Activated naive CD4-positive, alpha-beta T cell treated with anti-CD3 and anti-CD28 coated beads, Interleukin-2, amount 10 ng/mL, durations not matched to agents 7 days and 5 days (primary cell): ENCODE data around the gene WDR59.
"Not testable (repeated sequence)": the region's sequence is repeated elsewhere in the genome, so short reads cannot be mapped to it uniquely, and the experiment has no call there.

Experiments
- CTCF ChIA-PET: fragments of 350-600 bp; sonication (Branson Sonifier 250); formaldehyde crosslinking; loops from one replicate; lab custom pipeline; 2021; ENCODE audit warnings: antibody characterized with exemption; lab: Charles Lee
- DNase-seq: peaks from one replicate; pipeline ENCODE4 v3.0.0-alpha.2; 2020
- H3K27ac Mint-ChIP-seq: one replicate; pipeline ENCODE4 v1.8.0; 2021; ENCODE audit warnings: mild to moderate bottlenecking, moderate library complexity, mixed read lengths
- H3K27me3 Mint-ChIP-seq: one replicate; pipeline ENCODE4 v1.8.0; 2021; ENCODE audit warnings: mild to moderate bottlenecking, mixed read lengths
- H3K36me3 Mint-ChIP-seq: one replicate; pipeline ENCODE4 v1.8.0; 2021; ENCODE audit warnings: mixed read lengths
- H3K4me1 Mint-ChIP-seq: one replicate; pipeline ENCODE4 v1.8.0; 2021; ENCODE audit warnings: mixed read lengths
- H3K4me3 Mint-ChIP-seq: one replicate; pipeline ENCODE4 v1.8.0; 2021; ENCODE audit warnings: mild to moderate bottlenecking, moderate library complexity, mixed read lengths
- H3K9me3 Mint-ChIP-seq: one replicate; pipeline ENCODE4 v1.8.0; 2021; ENCODE audit warnings: mixed read lengths

WDR59 gene, protein sequence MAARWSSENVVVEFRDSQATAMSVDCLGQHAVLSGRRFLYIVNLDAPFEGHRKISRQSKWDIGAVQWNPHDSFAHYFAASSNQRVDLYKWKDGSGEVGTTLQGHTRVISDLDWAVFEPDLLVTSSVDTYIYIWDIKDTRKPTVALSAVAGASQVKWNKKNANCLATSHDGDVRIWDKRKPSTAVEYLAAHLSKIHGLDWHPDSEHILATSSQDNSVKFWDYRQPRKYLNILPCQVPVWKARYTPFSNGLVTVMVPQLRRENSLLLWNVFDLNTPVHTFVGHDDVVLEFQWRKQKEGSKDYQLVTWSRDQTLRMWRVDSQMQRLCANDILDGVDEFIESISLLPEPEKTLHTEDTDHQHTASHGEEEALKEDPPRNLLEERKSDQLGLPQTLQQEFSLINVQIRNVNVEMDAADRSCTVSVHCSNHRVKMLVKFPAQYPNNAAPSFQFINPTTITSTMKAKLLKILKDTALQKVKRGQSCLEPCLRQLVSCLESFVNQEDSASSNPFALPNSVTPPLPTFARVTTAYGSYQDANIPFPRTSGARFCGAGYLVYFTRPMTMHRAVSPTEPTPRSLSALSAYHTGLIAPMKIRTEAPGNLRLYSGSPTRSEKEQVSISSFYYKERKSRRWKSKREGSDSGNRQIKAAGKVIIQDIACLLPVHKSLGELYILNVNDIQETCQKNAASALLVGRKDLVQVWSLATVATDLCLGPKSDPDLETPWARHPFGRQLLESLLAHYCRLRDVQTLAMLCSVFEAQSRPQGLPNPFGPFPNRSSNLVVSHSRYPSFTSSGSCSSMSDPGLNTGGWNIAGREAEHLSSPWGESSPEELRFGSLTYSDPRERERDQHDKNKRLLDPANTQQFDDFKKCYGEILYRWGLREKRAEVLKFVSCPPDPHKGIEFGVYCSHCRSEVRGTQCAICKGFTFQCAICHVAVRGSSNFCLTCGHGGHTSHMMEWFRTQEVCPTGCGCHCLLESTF

DNA sequence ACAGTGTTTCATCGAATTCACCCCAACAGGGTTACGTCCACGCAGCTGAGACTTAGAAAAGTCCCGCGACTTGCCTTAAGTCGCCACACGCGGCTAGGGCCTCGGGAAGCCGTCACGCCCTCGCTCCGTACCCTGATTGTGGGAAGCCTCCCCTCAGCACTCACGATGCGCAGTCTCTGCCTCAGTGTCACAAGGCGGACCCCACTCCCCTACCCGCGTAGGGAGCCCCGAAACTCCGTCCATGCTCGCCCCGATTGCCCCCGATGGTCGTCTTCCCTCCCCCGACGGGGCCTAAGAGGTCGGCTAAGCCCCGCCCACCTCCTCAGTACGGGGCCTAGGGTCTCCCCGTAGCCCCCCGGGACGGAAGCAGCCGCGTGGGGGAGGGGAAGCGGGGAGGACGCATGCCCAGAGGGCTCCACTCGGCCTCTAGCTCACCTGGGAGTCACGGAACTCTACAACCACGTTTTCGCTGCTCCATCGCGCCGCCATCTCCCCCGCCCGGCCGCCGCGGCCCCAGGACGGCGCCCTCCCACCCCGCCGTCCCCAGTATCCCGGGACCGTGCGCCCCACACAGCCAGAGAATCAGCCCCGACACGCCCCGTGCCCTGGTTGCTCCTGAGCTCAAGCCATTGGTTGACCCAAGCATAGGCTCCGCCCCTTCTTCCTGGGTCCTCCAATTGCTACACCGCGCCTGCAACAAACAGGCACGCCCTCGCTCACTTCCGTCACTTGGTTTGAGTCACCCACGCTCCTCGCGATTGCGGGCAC lies at the start of gene WDR59:
TSS of gene WDR59 (minus strand) at position 595 of the 768 bp plus-strand sequence. CDS start at position 489, 106 bp downstream.
- DNase-seq, result peak; percentile 100
- H3K27me3 Mint-ChIP-seq, result peaks cover 6% of the 10 kb centered on the region
- H3K4me1 Mint-ChIP-seq, result peaks cover 17% of the 10 kb centered on the region
- peak within 1 kb of the TSS; percentile 89 for H3K27ac Mint-ChIP-seq
- no peaks in the 10 kb centered on the region for H3K36me3 Mint-ChIP-seq
- peak within 1 kb of the TSS; percentile 94 for H3K4me3 Mint-ChIP-seq
- CTCF ChIA-PET, result interaction anchor here (0.6 to 3.2 kb wide), 3 partner anchors 13 to 126 kb away, joined by 3 to 19 read pairs (median 7); partner anchors contain the start of gene ZNRF1
- no peaks in the 10 kb centered on the region for H3K9me3 Mint-ChIP-seq

DNA sequence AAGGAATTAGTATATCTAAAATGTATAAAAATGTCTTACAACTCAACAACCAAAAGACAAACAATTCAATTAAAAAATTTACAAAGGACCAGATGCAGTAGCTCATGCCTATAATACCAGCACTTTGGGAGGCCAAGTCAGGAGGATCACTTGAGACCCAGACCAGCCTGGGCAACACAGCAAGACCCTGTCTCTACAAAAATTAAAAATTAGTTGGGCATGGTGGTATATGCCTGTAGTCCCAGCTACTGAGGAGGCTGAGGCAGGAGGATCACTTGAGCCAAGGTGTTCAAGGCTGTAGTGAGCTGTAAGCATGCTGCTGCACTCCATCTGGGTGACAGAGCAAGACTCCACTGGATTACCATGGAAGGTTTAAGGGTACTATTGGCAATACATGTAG lies 47.7 kb upstream of the WDR59 start:
- peaks cover 6% of the 10 kb centered on the region for H3K36me3 Mint-ChIP-seq
- H3K4me3 Mint-ChIP-seq, result no peak overlapping the region
- peaks cover 7% of the 10 kb centered on the region for H3K9me3 Mint-ChIP-seq
- H3K27ac Mint-ChIP-seq, result no peak overlapping the region
- H3K27me3 Mint-ChIP-seq, result no peaks in the 10 kb centered on the region
- no peak for DNase-seq
- CTCF ChIA-PET, result no interaction called here
- H3K4me1 Mint-ChIP-seq, result no peaks in the 10 kb centered on the region

DNA sequence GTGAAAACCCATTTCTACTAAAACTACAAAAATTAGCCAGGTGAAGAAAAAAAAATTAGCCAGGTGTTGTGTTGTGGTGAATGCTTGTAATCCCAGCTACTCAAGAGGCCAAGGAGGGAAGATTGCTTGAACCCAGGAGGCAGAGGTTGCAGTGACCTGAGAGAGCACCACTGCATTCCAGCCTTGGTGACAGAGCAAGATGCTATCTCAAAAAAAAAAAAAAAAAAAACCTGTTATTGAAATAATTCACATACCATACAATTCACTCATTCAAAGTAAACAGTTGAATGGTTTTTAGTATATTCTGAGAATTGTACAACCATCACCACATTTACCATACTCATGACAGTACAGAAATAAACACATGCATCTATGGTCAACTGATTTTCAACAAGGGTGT lies 44.9 kb upstream of the WDR59 start:
- H3K4me1 Mint-ChIP-seq, result no peaks in the 10 kb centered on the region
- no peak for DNase-seq
- H3K9me3 Mint-ChIP-seq, result no peaks in the 10 kb centered on the region
- H3K27ac Mint-ChIP-seq, result no peak overlapping the region
- H3K36me3 Mint-ChIP-seq, result no peaks in the 10 kb centered on the region
- CTCF ChIA-PET, result no interaction called here
- H3K27me3 Mint-ChIP-seq, result no peaks in the 10 kb centered on the region
- H3K4me3 Mint-ChIP-seq, result no peak overlapping the region

DNA sequence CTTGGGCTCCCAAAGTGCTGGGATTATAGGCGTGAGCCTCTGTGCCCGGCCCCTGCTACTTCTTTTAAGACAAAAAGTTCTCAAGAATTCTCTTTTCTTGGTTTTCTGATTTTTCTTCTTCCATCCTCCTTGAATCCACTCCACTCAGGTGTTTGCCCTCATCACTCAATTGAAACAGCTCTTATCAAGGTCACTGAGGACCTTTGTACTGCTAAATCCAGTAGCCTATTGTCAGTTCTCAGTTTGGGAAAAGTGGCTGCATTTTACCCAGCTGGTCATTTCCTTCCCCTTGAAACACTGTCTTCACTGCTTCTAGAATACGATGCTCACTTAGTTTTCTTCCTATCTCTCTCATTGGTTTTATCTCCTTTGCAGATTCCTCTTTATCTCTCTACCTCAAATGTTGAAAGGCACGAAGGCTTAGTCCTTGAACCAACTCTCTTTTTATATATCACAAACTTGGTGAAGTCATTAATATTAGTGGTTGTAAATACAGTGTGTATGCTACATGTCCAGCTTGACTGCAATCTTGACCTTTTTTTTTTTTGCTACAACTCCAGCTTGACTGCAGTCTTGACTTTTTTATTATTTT lies 43.7 kb upstream of the WDR59 start:
- Mint-ChIP-seq H3K27ac (no peak overlapping the region), H3K9me3 (no peaks in the 10 kb centered on the region), H3K4me3 (no peak overlapping the region), H3K36me3 (no peaks in the 10 kb centered on the region), H3K27me3 (no peaks in the 10 kb centered on the region), H3K4me1 (peaks cover 8% of the 10 kb centered on the region)
- no peak for DNase-seq
- CTCF ChIA-PET, result no interaction called here

DNA sequence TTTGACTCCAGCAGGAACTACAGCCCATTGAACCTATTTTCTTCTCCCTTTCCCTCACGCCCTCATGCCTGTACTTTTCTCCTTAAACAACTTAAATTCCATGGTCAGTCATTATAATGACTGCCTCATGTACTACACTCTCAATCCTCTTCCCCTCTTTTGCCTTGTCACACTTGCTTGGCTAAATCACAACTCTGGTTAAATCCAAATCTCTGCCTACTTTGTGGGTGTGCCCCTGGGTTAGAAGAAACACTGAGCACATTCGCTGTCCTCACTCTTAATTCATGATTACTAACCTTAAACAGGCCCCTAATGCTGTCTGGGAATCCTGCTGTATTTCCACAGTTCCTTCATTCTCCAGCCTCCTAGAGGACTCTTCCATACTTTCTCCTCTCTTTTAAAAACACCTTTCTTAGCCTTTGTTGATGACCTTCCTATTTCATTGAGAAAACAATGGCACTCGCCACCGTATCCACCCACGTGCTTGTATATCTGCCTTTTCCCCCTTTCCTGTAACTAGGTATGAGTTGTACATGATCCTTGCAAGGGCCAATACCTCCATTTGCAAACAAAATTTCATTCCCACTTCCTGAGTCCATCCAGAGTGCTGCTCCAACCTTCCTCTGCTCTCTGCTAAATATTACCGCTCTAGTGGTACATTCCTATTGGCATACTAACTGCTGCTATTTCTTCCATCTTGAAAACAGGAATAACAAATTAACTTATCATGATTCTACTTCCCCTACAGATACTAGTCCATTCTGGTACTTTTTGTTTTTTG lies 42.8 kb upstream of the WDR59 start:
- no peak for DNase-seq
- Mint-ChIP-seq H3K27me3 (no peaks in the 10 kb centered on the region), H3K36me3 (peaks cover 5% of the 10 kb centered on the region)

DNA sequence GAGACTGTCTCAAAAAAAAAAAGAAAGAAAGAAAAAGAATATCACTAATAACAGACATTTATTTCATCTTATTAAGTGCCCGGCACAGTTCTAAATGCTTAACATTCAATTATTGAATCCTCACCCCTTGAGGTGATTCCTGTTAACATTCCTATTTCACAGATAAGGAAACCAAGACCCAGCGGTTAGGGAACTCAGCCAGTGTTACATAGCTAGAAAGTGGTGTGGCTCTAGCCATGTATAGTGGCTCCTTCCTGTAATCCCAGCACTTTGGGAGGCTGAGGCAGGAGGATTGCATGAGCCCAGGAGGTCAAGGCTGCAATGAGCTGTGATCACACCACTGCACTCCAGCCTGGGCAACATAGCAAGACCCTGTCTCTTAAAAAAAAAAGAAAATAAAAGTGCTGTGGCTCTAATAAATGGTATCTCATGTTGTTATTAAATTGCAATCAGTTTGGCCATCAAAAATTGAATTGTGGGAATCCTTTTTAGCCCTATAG lies 42.0 kb upstream of the WDR59 start:
- no peak for DNase-seq
- Mint-ChIP-seq H3K4me3 (no peak overlapping the region), H3K4me1 (peaks cover 8% of the 10 kb centered on the region), H3K27ac (no peak overlapping the region), H3K27me3 (no peaks in the 10 kb centered on the region), H3K9me3 (peaks cover 7% of the 10 kb centered on the region), H3K36me3 (peaks cover 7% of the 10 kb centered on the region)
- CTCF ChIA-PET, result no interaction called here

More for the DNA sequence above, 42.8 kb upstream of the WDR59 start:
- Mint-ChIP-seq H3K4me3 (no peak overlapping the region), H3K9me3 (peaks cover 5% of the 10 kb centered on the region), H3K4me1 (peaks cover 8% of the 10 kb centered on the region), H3K27ac (no peak overlapping the region)
- CTCF ChIA-PET, result no interaction called here

DNA sequence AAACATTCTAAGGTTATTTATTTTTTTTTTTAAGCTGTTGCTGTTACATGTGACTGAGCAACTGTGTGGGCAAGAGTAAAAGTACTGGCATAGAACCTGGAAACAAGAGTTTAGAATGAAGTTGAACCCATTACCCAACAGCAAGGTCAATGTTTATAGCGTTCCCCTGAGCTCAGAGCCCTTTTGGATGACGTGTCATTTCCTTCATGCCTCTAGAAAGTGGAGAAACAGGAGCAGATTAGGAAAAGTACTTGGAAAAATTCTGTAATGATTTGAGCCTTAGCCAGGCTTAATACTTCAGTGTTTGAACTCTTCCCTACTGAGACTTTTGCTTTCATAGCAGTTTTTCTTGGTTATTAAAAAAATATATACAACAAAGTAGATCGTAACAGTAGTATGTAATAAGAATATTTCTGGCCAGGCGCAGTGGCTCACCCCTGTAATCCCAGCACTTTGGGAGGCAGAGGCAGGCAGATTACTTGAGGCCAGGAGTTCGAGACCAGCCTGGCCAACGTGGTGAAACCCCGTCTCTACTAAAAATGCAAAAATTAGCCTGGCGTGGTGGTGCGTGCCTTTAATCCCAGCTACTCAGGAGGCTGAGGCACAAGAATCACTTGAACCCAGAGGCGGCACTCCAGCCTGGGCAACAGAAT lies 41.4 kb upstream of the WDR59 start:
- H3K4me1 Mint-ChIP-seq, H3K4me3 Mint-ChIP-seq, DNase-seq, H3K27ac Mint-ChIP-seq, H3K27me3 Mint-ChIP-seq, CTCF ChIA-PET: not testable (repeated sequence)
- Mint-ChIP-seq H3K36me3 (peaks cover 12% of the 10 kb centered on the region), H3K9me3 (peaks cover 13% of the 10 kb centered on the region)

DNA sequence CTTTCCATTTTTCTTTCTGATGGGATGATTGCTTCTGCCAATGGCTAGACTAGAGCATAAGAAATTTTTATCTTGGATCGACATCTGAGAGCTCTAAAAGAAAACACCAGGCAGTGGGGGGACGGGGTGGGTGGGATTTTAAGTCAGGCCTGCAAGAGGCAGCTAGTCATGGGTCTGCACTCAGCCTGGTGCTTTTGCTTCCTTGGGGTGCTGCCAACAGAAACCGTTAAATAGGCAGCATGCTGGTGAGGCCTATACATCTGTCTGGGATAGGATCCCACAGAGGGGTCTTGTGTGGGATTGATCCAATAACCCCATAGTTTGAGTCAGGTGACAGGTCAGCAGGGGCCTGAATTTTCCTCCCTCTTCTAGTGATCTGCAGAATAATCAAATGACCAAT lies 40.8 kb upstream of the WDR59 start:
- Mint-ChIP-seq H3K4me1 (peaks cover 8% of the 10 kb centered on the region), H3K27me3 (no peaks in the 10 kb centered on the region), H3K27ac (no peak overlapping the region), H3K4me3 (no peak overlapping the region), H3K36me3 (peaks cover 18% of the 10 kb centered on the region), H3K9me3 (peaks cover 18% of the 10 kb centered on the region)
- no peak for DNase-seq
- CTCF ChIA-PET, result no interaction called here

DNA sequence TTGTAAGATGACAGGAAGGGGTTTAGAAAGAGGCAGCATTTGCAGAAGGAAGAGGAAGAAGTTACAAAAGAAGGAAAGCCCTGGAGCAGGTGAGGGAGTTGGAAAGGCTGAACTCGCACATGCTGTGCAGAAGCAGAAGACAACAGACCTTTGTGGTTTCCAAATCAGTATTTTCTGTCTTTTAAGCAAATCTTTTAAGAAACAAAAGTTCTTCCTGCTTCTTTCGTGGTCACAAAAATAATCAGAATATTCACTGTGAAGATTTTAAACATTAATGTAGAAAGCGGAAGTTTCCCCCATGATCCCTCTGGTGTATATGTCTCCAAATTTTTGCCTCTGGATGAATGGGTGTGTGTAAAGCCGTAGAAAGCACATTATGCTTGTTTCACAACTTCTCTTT lies 39.7 kb upstream of the WDR59 start:
- no peaks in the 10 kb centered on the region for H3K27me3 Mint-ChIP-seq
- no peak overlapping the region for H3K4me3 Mint-ChIP-seq
- H3K9me3 Mint-ChIP-seq, result peaks cover 19% of the 10 kb centered on the region
- peaks cover 20% of the 10 kb centered on the region for H3K36me3 Mint-ChIP-seq
- no peak for DNase-seq
- CTCF ChIA-PET, result no interaction called here
- H3K4me1 Mint-ChIP-seq, result peaks cover 8% of the 10 kb centered on the region
- H3K27ac Mint-ChIP-seq, result no peak overlapping the region

DNA sequence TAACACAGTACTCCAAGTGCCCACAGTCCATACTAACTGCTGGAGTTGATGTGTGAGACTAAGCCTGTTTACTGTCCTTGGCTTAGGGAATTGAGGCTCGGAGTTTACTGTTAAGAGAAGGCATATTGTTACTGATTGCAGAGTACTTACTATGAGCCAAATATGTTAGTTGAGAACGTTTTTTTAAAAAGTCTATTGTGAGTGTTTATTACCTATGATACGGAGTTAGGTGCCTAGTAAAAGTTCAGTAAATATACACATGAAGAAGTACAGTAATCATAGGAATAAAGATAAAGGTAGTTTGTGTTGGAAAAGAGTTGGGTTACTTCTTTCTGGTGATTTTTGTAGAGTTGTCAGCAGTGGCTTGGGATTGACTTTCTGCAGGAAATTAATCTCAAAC lies 39.3 kb upstream of the WDR59 start:
- H3K4me1 Mint-ChIP-seq, result peaks cover 8% of the 10 kb centered on the region
- DNase-seq, result no peak
- H3K4me3 Mint-ChIP-seq, result no peak overlapping the region
- peaks cover 20% of the 10 kb centered on the region for H3K36me3 Mint-ChIP-seq
- CTCF ChIA-PET, result no interaction called here
- peaks cover 19% of the 10 kb centered on the region for H3K9me3 Mint-ChIP-seq
- H3K27ac Mint-ChIP-seq, result no peak overlapping the region
- H3K27me3 Mint-ChIP-seq, result no peaks in the 10 kb centered on the region

DNA sequence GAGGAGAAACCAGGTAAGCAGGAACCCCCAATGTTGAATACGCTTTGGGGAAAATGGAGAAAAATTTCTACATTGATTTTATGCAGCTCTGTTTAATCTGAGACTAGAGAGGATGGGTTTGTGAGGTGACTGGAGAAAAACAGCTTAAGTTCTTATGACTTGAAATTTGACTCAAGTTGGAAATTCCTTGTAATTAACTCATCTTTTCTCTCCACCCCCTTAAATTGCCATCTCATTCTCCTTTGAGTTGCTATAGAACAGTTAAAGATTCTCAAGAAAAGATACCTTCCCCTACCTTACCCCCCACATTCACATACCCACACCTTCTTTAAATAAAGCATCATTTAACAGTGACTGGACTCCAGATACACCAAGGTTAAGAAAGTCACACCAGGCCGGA lies 38.1 kb upstream of the WDR59 start:
- Mint-ChIP-seq H3K27ac (no peak overlapping the region), H3K36me3 (peaks cover 20% of the 10 kb centered on the region), H3K27me3 (no peaks in the 10 kb centered on the region), H3K4me3 (no peak overlapping the region), H3K4me1 (peaks cover 8% of the 10 kb centered on the region), H3K9me3 (peaks cover 19% of the 10 kb centered on the region)
- CTCF ChIA-PET, result no interaction called here
- no peak for DNase-seq

DNA sequence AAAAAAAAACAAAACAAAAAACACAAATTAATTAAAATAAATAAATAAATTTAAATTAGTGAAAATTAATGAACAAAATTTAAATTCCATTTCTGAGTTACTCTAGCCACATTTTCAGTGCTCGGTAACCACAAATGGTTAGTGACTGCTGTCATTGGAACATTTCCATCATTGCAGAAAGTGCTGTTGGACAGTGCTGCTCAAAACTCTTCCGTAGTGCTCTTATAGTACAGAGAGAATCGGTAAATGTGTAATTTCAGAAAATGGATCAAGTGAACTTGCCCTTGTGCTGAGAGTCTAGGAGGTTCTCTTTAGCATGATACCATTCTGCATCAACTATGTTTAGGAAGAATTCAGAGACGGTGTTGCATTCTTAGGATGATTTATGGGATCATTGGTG lies 37.6 kb upstream of the WDR59 start:
- no peak for DNase-seq
- Mint-ChIP-seq H3K4me1 (peaks cover 8% of the 10 kb centered on the region), H3K27ac (no peak overlapping the region), H3K27me3 (no peaks in the 10 kb centered on the region), H3K4me3 (no peak overlapping the region), H3K36me3 (peaks cover 20% of the 10 kb centered on the region), H3K9me3 (peaks cover 19% of the 10 kb centered on the region)
- CTCF ChIA-PET, result no interaction called here
